ENCODE data around the gene FBXW8. TPM values are rescaled to one million over a fixed set of nuclear protein-coding genes. Genes with fewer than 3 reads are reported as not detected.

FBXW8 gene
- polyA plus RNA-seq, 2 of the 4 experiments (the other 2 are of a cell fraction): 9.8 to 15.7 TPM

DNA sequence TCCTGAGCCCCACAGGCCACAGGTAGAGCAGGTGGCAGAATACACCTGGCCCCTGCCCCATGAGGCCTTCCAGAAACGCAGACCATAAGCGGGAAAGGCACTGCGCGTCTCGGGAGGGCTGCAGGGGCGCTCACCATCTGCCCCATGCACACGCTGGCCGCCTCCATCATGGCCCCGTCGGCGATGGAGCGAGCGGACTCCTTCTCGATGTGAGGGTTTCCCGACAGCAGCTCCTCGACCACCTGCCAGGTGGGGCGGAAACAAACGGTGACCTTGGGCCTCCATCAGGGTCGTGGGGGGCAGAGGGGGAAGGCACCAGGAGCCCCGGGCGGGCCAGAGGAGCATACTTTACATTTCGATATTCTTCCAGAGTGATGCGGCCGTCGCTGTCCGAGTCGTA is 135.7 kb downstream of the FBXW8 start:
- WGBS (ENCODE audit: missing lambda C conversion rate): 93% methylated on average over 27 of the region's 27 CpGs
- H3K9me3 ChIP-seq: no peaks in the 10 kb centered on the region
- ATAC-seq: no peak
- ChIA-PET POLR2A (no interaction called here), CTCF (interaction anchor here (1.7 kb wide), 1 partner anchor 14 kb away, joined by 3 read pairs; no protein-coding TSS in a partner anchor)
- FAIRE-seq: no peak
- no peak overlapping the region for H3K4me2 ChIP-seq
- H3K4me3 ChIP-seq: no peak overlapping the region
- H3K4me1 ChIP-seq: peaks cover 15% of the 10 kb centered on the region
- TF ChIP-seq, protein P1, sequence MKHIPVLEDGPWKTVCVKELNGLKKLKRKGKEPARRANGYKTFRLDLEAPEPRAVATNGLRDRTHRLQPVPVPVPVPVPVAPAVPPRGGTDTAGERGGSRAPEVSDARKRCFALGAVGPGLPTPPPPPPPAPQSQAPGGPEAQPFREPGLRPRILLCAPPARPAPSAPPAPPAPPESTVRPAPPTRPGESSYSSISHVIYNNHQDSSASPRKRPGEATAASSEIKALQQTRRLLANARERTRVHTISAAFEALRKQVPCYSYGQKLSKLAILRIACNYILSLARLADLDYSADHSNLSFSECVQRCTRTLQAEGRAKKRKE (CRISPR knock-in tag; IDR thresholded peaks at IDR 0.05; ENCODE audit: low read depth): no peak
- TF ChIP-seq ZNF302 (CRISPR knock-in tag; IDR thresholded peaks at IDR 0.05) (no peak), PHF8 (IDR thresholded peaks at IDR 0.05; ENCODE audit: borderline replicate concordance, low read depth) (no peak), FOXS1 (CRISPR knock-in tag; IDR thresholded peaks at IDR 0.05) (no peak), NPAS2 (CRISPR knock-in tag; IDR thresholded peaks at IDR 0.05; ENCODE audit: borderline replicate concordance) (no peak), SMC3 (IDR thresholded peaks at IDR 0.05) (no peak), CEBPB (IDR thresholded peaks at IDR 0.05) (no peak), CBX2 (IDR thresholded peaks at IDR 0.05; ENCODE audit: borderline replicate concordance, low read depth) (no peak), CBX8 (IDR thresholded peaks at IDR 0.05) (no peak), EHMT2 (IDR thresholded peaks at IDR 0.05; ENCODE audit: low read depth) (no peak), ZC3H11A (IDR thresholded peaks at IDR 0.05) (no peak), HEYL (CRISPR knock-in tag; IDR thresholded peaks at IDR 0.05) (no peak), HOXB5 (CRISPR knock-in tag; IDR thresholded peaks at IDR 0.05) (no peak)
- TF ChIP-seq, protein P2, sequence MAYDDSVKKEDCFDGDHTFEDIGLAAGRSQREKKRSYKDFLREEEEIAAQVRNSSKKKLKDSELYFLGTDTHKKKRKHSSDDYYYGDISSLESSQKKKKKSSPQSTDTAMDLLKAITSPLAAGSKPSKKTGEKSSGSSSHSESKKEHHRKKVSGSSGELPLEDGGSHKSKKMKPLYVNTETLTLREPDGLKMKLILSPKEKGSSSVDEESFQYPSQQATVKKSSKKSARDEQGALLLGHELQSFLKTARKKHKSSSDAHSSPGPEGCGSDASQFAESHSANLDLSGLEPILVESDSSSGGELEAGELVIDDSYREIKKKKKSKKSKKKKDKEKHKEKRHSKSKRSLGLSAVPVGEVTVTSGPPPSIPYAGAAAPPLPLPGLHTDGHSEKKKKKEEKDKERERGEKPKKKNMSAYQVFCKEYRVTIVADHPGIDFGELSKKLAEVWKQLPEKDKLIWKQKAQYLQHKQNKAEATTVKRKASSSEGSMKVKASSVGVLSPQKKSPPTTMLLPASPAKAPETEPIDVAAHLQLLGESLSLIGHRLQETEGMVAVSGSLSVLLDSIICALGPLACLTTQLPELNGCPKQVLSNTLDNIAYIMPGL (CRISPR knock-in tag; IDR thresholded peaks at IDR 0.05; ENCODE audit: borderline replicate concordance): no peak
- TF ChIP-seq, protein P3, sequence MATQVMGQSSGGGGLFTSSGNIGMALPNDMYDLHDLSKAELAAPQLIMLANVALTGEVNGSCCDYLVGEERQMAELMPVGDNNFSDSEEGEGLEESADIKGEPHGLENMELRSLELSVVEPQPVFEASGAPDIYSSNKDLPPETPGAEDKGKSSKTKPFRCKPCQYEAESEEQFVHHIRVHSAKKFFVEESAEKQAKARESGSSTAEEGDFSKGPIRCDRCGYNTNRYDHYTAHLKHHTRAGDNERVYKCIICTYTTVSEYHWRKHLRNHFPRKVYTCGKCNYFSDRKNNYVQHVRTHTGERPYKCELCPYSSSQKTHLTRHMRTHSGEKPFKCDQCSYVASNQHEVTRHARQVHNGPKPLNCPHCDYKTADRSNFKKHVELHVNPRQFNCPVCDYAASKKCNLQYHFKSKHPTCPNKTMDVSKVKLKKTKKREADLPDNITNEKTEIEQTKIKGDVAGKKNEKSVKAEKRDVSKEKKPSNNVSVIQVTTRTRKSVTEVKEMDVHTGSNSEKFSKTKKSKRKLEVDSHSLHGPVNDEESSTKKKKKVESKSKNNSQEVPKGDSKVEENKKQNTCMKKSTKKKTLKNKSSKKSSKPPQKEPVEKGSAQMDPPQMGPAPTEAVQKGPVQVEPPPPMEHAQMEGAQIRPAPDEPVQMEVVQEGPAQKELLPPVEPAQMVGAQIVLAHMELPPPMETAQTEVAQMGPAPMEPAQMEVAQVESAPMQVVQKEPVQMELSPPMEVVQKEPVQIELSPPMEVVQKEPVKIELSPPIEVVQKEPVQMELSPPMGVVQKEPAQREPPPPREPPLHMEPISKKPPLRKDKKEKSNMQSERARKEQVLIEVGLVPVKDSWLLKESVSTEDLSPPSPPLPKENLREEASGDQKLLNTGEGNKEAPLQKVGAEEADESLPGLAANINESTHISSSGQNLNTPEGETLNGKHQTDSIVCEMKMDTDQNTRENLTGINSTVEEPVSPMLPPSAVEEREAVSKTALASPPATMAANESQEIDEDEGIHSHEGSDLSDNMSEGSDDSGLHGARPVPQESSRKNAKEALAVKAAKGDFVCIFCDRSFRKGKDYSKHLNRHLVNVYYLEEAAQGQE (IDR thresholded peaks at IDR 0.05): no peak
- TF ChIP-seq, protein P4, sequence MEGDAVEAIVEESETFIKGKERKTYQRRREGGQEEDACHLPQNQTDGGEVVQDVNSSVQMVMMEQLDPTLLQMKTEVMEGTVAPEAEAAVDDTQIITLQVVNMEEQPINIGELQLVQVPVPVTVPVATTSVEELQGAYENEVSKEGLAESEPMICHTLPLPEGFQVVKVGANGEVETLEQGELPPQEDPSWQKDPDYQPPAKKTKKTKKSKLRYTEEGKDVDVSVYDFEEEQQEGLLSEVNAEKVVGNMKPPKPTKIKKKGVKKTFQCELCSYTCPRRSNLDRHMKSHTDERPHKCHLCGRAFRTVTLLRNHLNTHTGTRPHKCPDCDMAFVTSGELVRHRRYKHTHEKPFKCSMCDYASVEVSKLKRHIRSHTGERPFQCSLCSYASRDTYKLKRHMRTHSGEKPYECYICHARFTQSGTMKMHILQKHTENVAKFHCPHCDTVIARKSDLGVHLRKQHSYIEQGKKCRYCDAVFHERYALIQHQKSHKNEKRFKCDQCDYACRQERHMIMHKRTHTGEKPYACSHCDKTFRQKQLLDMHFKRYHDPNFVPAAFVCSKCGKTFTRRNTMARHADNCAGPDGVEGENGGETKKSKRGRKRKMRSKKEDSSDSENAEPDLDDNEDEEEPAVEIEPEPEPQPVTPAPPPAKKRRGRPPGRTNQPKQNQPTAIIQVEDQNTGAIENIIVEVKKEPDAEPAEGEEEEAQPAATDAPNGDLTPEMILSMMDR (IDR thresholded peaks at IDR 0.05): no peak
- TF ChIP-seq, protein P5, sequence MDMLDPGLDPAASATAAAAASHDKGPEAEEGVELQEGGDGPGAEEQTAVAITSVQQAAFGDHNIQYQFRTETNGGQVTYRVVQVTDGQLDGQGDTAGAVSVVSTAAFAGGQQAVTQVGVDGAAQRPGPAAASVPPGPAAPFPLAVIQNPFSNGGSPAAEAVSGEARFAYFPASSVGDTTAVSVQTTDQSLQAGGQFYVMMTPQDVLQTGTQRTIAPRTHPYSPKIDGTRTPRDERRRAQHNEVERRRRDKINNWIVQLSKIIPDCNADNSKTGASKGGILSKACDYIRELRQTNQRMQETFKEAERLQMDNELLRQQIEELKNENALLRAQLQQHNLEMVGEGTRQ (IDR thresholded peaks at IDR 0.05): no peak
- no peak overlapping the region for H3K27ac ChIP-seq
- DNase-seq (ENCODE audit: low read depth in 1 of 2, low spot score in 1 of 2): no peak
